NCI-H69 (cell line): ENCODE measurements around the gene MRPL10.

ENCODE experiments used
- DNase-seq: peaks from one replicate; lab custom pipeline; 2025; lab: John Stamatoyannopoulos, UW

Gene MRPL10

DNA sequence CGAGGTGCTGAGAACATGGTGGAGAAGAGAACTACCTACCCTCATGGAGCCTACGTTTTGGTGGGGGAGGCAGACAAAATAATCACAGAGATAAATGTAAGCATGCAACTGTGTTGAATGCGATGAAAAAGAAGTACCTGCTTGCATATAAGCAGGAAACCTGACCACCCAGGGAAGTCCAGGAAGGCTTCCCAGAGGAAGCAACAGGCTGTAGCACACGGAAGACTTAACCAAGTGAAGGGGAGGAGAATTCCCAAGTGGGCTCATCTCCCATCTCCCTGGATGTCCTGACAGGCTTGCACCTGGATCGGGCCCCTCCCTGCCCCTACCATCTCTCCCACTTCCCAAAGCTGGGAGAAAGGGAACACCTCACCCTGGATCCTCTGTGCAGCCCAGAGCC, 7.7 kb upstream of the MRPL10 start:
- DNase-seq = no peak

DNA sequence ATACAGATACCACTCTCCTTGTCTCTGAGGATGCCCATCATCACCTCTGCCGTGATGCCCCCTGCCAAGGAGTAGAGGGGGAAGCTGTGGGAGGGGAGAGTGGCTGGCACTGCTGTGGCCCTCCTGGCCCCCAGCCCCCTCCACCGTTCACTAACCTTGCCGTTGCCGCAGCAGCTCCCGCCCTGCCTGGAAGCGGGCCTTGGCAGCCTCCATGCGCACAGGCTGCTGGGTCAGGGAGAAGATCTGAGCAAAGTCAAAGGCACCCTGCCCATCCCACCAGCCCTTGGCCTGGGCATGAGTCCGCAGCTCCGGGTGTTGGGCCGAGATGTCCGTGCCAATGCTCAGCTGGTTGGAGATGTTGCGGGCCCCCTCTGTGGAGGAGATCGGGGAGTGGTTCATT, 7.3 kb upstream of the MRPL10 start:
- DNase-seq = no peak

DNA sequence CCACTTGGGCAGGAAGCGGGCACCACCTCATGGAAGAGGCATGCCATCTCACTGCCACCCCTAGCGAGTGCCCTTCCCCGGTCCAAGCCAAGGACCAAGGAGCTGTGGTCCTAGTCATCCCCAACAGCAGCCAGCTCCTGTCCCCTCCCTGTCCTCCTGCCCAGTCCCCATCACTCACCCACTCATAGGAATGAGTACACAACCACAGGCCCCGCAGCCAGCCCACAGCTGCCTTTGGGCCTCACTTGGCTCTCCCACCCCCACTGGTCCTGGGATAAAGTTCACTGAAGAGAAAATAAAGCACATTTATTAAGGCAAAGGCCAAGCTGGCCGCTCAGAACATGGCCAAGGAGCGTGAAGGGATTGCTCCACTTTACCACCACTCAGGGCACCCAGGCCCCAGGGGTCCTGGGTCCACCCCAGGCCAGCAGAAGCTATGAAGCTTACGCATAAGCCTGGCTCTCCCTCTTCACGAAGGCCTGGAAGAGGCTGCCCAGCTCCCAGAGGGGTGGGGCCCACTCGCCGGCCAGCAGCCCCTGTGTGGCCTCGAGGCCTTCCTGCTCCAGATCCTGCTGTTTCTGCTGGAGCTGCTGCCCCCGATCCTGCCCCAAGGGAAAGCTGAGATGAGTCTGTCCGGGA, 6.2 kb upstream of the MRPL10 start:
- DNase-seq = no peak

DNA sequence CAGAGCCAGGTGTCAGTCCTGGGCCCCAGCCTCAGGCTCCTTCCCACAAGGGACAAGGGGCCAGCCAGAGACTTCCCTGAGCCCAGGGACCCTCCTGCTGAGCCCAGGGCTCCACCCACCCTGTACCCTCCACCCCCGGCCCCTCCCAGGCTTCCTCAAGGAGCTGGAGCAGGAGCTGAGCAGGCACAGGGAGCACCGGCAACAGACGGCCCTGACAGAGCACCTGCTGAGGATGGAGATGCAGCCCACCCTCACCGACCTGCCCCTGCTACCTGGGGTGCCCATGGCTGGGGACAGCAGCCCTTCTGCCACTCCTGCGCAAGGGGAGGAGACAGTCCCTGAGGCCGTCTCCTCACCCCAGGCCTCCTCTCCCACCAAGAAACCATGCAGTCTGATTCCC, 5.3 kb upstream of the MRPL10 start:
- no peak for DNase-seq

DNA sequence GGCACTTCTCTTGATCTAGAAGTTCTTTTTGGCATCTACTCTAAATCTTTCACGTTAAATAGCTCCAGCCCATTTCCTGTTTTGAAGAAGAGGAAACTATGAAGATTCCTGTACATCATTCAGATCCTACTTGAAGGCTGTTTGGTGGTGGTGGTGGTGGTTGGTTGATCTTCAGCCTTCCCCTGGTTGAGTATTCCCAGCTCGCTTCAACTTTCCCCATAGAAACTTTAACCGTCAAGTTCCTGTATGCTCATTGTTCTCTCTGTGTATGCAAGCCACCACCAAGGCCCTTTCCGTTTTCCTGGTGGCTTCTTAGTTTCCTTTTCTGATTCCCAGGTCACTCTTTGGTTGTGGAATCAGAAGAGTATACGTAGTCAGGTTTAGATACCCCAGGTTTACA, 3.4 kb upstream of the MRPL10 start:
- DNase-seq = no peak

DNA sequence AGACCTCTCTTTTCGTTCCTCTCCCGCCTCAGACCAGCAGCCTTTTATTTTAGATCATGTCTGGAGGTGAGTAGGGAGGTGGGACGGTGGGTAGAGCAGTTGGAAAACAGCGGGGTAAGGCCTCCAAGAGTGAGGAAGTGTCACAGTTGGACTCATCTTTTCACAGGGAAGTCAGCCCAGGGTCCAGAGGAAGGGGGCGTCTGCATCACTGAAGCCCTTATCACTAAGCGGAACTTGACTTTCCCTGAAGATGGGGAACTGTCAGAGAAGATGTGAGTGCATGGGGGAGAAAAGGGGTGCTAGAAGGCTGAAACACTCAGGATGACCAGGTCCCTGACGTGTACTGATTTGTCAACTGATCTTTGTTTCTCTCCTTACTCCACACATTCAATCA, 590 bp upstream of the MRPL10 start:
- DNase-seq = peak; percentile 44

DNA sequence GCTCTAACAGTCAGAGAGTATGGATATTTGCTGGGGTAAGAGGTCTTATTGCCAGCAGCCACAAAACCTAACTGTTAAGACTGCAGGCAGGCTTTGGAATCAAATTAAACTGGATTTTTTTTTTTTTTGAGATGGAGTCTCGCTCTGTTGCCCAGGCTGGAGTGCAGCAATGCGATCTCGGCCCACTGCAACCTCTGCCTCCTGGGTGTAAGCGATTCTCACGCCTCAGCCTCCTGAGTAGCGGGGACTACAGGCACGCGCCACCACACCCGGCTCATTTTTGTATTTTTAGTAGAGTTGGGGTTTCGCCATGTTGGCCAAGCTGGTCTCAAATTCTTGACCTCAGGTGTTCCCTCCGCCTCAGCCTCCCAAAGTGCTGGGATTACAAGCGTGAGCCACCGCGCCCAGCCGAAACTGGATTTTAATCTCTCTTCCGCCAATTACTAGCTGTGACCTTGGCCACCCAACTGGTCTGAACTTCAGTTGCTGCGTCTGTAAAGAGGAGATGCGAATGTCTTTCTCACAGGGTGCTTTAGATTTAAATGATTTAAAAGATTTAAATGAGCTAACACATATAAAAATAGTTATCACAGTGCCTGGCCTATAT, 842 bp downstream of the MRPL10 start:
- DNase-seq = no peak

DNA sequence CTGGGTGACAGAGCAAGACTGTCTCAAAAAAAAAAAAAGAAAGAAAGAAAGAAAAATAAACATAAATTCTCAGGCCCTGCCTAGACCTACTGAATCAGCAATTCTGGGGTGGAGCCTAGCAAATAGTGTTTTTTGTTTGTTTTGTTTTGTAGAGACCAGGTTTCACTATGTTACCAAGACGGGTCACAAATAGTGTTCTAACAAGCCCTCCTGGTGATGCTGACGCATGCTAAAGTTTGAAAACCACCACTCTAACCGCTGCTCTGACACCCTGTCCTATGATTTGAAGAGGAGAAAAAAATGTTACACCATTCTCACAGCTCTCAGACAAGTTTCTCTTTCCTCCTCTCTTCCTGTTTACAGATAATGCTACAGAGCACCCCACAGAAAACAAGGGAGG, 1.5 kb downstream of the MRPL10 start:
- no peak for DNase-seq

DNA sequence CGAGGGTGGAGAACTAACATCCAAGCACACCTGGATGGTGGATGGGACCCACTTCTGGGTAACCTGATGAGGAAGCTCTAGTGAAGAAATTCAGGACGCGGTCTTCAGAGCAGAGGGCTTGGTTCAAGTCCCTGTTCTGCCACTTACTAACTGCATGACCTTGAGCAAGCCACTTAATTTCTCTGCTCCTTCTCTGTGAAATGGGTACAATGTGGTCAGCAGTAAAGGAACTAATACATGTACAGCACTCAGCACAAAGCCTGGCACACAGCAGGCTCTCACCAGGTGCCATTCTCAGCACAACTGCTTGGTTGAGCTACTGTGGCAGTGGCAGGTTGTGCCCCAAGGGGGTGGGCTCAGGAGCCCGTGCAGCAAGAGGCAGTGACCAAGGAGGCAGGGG, 7.8 kb downstream of the MRPL10 start:
- DNase-seq = no peak

DNA sequence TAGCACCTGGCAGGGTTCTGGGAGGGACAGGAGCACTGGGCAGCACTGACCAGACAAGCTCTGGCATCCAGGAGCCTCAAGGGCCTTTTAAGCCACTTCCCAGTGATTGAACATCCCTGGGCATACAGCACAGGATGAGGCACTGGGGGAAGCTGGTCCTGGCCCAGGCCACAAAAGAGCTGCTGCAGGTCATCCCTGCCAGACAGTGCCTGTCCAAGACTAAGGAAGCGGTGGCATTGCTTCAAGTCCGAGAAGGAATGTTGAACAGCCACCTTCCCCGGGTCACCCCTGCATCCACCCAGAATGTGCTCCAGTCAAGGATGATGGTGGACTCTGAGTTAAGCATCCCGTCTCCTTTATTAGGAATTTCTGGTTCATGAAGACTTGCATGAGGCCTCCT, 8.6 kb downstream of the MRPL10 start:
- DNase-seq = no peak

DNA sequence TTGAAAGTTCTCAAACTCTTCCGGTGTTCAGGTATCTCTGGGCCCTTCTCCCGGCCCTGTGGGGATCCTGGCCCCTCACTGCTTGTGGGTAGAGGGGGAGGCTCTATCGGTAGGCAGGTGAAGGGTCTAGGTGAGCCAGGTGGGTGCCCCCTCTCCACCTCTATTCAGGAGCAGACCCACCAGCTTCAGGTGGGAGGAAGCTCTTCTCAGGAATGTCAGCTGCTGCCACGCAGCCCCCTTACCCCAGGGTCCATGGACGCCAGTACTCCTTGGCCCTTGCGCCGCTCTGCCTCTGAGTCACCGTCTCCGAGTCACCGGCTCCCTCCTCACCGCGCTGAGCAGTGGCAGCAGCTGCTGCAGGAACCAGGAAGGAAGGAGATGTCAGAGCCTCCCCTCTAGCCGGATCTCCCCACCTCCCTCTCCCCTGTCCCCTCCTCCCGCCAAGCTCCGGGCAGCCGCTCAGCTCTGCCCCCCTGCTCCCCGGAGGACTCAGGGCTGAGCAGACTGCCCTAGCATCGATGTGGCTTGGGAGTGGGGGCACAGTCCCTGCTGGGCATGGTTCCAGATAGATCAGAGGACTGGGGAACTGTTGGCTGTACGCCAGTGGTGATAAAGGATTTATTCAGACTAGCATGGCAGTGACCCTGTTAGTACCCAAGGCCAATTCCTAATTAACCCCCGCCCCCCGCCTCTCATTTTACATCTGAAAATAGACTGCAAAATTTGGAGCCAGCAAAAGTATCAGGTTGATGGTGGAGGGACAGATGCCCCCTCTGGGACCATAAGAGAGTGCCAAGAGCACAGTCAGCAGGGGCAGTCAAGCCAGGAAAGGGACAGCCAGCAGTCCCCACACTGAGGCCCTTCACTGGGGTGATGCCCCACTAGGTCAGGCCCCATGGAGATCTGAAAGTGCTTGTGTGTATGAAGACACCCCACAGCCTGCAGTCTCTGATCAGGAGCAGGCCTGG, 9.6 kb downstream of the MRPL10 start, which contains the start of gene OSBPL7:
OSBPL7 (minus strand) TSS at position 371 of the 968 bp plus-strand sequence. CDS start 1,516 bp downstream, outside the sequence.
- peak; percentile 94 for DNase-seq

DNA sequence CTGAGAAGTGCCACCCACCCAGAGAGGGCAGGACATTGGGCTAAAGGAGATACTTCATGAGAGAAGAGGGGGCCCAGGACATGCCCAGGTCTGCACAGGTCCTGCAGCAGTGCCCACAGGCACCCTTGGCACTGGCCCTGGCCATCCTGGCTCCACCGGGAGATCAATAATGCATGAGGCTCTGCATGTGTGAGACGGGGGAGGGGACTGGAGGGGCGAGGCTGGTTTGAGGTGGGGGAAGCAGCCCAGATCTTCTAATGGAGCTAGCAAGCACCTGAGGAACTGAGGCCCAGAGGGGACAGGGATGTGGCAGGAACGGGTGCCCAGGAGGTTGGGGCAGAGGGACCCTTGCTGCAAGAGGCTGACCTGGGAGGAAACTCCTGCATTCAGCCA, 10.3 kb downstream of the MRPL10 start:
- no peak for DNase-seq

DNA sequence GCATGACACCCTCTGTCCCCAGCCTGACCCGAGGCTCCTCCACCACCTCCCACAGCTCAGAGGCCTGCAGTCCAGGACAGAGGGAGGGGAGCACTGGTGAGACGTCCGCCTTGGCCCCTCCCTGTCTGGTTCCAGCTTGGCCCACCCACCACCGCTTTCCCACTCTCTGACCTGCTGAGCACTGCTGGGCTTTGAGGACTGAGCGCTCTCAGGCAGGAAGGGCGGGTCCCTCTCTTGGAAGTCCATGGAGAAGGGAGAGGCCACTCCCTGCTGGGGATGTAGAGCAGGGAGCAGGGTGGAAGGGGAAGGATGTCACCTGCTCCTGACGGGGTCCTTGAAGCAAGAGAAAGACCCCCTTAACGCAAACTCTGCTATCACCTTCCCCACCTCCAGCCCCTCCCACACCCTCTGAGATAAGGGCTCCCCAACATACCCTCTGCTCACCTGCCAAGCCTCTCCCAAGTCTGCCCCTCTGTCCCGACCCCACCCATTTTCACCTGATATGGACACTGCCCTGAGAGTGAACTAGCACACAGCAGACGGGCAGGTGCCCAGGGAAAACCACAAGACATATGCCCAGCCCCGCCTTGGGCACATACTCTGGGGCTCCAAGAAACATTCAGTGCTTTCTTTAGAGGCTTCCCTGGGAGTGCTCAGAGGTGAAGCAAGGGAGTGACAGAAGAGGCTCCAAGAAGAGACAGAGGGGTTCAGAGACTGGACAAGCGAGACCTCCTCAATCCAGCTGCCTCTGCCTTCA, 11.1 kb downstream of the MRPL10 start:
- DNase-seq = no peak

DNA sequence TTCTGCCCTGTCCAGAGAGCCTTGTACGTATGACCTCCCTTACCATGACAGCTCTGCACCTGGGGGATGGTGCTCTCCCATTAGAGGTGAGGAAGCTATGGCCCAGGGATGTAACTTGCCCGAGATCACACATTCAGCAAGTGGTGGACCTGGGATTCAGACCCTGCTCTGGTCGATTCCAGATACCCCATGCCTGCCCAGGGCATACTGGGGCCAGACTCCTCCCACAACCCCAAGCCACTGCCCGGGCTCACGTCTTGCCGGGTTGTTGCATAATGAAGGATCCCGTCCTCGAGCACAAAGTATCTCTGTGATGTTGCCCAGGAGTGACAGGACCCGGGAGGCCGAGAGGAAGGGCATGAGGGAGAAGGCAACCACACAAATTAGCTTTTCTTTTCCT, 11.9 kb downstream of the MRPL10 start:
- no peak for DNase-seq

DNA sequence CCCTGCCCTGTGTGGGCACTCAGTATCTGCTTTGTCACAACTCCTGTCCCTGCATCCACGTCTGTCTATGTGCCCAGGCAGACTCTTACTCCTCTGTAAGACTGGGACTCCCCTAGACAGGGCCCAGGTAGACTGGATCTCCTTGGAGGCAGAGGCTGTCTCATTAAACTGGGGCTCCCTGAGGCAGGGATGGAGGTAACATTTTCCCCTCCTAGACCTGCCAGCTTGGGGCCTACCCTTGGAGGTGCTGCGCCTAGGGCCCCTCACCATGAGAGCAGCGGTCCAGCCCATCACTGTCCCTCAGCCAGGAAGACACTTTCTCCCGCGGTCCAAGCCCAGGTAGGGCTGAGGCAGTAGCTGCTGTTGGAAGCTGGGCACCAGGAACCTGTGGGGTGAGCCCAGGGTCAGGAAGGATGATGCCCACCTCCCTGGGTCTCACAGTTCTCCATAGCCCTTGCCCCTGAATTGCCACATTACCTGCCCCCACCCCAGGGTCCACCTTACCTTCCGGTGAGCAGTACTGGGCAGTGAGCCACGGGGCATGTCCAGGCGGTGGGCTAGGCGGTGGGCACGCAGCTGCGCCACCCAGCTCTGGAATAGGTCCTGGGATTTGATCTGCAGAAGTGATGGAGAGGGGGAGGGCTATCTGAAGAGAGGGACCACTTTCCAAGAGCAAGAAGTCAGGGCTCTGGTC, 13.2 kb downstream of the MRPL10 start:
- no peak for DNase-seq

DNA sequence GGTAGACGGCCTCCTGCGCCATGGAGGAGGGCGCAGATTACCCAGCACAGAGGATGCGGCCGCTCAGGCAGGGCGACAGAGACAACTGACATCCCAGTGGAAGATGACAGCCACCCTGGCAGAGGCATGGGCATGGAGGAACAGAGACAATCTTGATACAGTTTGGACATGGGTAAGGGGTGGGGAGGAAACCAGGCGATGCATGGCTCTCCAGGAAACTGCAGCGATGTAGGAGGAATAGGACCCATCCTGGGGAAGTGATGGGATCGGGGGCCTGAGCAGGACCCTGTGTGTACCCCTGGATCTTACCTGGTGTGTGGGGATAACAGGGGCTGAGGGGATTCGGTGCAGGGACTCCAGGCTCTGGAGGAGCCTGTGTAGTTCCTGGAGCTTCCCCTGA, 14.4 kb downstream of the MRPL10 start:
- DNase-seq = no peak

DNA sequence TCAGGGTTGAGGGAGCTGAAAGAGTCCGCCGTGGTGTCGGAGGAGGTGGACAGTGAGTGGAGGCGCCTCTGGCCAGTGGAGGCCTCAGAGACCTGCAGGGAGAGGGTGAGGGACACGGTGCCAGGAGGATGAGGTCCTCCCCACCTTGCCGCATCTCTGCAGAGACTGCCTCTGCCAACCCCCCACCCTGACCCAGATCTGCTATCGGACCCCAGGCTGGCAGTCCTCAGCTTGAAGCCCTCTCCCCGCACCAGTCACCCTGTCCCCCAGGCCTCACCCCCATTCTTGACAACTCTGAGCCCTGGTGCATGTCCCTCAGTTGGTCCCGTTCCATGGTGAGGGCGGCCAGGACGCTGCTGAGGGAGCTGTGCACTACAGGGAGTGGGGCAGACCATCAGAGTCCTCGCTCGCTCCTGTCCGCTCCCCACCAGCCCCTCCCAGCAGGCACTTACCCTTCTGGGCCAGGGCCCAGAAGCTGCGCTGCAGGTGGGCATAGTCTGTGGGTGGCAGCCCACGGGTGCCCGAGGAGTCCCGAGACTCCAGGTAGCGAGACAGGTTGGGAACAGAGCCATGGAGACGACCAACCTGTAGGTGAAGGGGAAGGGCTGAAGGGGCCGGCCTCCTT, 15.1 kb downstream of the MRPL10 start:
- DNase-seq = no peak

DNA sequence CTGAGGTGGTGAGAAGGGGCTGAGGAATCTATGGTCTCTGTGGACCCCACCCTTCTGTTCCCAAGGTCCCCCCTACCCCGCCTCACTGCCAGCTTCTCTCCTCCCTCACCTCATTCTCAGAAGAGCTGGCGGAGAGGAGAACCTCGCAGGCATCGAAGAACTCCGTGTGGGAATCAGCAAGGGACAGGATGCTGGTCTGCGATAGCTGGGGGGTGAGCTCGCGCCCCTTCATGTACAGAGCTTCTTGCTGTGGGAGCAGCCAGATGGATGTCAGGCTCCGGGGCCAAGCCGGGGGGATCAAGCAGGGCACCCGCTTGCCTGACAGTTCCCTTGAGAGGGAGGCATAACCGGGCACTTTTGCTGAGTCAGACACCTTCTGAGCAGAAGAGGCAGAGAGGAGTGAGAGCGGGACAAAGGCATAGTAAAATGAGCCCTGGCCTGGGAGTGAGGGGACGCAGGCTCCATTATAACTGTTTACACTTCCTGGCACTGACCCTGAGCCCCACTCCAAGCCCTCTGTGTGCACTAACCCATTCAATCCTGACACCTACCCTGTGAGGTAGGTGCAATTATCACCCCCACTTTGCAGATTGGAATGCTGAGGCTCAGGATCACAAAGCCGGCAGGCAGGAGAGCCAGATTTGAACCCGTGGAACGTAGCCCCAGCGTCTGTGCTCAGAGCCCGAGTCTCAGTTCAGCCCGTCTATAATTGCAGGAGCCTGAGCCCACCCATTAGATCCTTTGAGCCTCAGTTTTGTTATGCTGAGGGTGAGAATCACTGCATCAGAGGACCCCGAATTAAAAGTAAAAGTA, 16.0 kb downstream of the MRPL10 start:
- no peak for DNase-seq

DNA sequence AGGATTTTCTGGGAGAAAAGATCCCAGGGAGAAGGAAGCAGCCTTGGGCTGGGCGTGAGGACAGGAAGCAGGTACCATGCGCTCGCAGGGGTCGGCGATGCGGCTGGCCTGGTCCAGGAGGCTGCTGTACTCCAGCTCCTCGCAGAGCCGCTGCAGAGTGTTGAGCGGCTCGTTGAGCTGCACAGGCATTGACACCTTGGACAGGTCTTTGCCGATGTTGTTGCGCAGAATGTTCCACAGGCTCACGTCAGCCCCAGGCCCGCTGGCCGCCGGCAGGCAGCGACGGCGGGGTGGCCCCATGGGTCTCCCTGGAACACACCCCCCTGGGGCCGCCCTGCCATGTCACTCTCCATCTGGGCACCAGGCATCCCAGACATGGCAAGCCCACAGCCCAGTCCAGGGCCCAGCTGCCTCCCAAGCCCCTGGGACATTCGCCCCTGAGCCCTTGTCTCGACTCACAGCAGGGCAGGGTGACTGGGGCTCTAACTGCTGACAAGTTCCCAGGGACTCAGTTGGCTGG, 17.8 kb downstream of the MRPL10 start:
- no peak for DNase-seq

DNA sequence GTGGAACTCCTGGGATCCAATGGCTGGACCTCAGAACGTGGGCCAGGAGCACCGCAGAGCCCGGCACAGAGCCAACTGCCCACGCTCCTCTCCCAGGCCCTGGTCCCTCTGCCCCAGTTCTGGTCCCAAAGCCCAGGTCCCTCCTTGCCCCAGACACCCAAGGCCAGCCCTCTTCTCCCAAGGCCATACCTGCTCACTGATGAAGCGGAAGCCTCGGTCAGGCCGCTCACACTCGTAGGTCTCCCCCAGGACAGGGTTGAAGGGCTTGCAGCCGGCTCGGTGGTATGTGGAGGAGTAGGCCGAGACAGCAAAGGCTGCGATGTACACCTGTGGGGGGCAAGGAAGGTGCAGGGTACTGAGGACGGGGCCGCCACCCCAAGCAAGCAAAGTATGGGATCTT, 18.3 kb downstream of the MRPL10 start:
- DNase-seq = no peak
